ENCODE results near the gene BCR.

BCR gene

DNA sequence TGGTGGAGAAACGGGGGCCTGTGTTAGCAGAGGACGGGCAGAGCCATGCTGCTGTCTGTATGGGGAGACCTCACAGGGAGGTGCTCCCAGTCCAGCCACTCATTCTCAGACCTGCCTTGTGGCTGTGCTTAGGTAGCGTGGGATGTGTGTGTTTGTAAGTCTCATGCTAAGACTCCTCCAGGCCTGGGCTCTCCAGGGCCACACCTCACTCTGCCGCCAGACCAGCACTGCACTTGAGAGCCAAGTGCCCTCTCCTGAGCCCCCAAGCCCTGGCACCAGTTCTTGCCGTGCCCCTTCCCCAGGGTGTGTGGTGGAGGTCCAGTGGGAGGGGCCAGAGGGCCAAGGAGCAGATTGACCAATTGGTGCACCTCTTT, 108.8 kb downstream of the BCR start:
- Histone ChIP-seq H3K27me3 (ENCODE audit: control insufficient read depth, insufficient read depth, low read length, poor library complexity, severe bottlenecking) (no peaks in the 10 kb centered on the region), H3K36me3 (ENCODE audit: control insufficient read depth, insufficient read depth, low read length) (peaks cover 27% of the 10 kb centered on the region), H3K4me3 (ENCODE audit: insufficient read depth, low read depth, low read length) (no peak overlapping the region), H3K27ac (ENCODE audit: insufficient read depth, low read depth, low read length, poor library complexity, severe bottlenecking) (no peak overlapping the region), H3K4me1 (ENCODE audit: control insufficient read depth, insufficient read depth, low read length) (no peaks in the 10 kb centered on the region), H3K9me3 (ENCODE audit: control insufficient read depth, low read length) (no peaks in the 10 kb centered on the region)
- WGBS, 2 experiments = 94 to 95% methylated on average over 5 of the region's 5 CpGs

DNA sequence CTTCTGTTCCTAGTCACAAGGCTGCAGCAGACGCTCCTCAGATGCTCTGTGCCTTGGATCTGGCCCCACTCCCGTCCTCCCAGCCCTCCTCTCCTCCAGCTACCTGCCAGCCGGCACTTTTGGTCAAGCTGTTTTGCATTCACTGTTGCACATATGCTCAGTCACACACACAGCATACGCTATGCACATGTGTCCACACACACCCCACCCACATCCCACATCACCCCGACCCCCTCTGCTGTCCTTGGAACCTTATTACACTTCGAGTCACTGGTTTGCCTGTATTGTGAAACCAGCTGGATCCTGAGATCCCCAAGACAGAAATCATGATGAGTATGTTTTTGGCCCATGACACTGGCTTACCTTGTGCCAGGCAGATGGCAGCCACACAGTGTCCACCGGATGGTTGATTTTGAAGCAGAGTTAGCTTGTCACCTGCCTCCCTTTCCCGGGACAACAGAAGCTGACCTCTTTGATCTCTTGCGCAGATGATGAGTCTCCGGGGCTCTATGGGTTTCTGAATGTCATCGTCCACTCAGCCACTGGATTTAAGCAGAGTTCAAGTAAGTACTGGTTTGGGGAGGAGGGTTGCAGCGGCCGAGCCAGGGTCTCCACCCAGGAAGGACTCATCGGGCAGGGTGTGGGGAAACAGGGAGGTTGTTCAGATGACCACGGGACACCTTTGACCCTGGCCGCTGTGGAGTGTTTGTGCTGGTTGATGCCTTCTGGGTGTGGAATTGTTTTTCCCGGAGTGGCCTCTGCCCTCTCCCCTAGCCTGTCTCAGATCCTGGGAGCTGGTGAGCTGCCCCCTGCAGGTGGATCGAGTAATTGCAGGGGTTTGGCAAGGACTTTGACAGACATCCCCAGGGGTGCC, 109.8 kb downstream of the BCR start:
- H3K36me3 ChIP-seq (ENCODE audit: control insufficient read depth, insufficient read depth, low read length) = peaks cover 31% of the 10 kb centered on the region
- no peaks in the 10 kb centered on the region for H3K4me1 ChIP-seq (ENCODE audit: control insufficient read depth, insufficient read depth, low read length)
- H3K9me3 ChIP-seq (ENCODE audit: control insufficient read depth, low read length) = no peaks in the 10 kb centered on the region
- no peak overlapping the region for H3K27ac ChIP-seq (ENCODE audit: insufficient read depth, low read depth, low read length, poor library complexity, severe bottlenecking)
- no peaks in the 10 kb centered on the region for H3K27me3 ChIP-seq (ENCODE audit: control insufficient read depth, insufficient read depth, low read length, poor library complexity, severe bottlenecking)
- no peak overlapping the region for H3K4me3 ChIP-seq (ENCODE audit: insufficient read depth, low read depth, low read length)
- WGBS, 2 experiments = 83 to 84% methylated on average over 18 of the region's 18 CpGs

DNA sequence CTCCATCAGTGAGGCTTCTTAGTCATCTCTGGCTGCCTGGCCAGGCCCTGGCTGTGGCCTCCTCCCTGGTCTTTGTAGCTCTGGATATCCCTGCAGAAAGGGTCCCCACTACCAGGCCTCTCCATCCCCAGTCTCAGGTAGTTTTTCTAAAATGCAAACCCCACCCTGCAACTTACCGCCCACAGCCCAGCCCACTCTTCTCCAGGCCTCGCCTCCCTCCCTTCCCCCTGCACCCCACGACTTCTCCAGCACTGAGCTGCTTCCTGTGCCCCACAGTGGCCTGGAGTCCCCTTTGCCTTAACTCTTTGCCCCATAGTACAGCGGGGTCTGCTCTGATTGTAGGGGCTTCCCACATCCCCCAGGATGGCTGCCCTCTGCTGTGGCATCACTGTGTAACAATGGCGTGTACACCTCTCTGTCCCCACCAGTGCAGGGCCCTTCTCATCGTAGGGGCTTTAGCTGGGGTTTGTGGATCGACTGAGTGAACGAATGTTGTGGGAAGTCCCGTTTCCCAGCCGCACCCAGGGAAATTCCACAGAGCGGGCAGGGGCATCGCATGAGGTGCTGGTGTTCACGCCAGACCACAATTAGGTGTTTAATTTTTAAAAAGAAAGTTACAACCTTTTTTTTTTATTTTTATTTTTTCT, 111.6 kb downstream of the BCR start:
- H3K27me3 ChIP-seq (ENCODE audit: control insufficient read depth, insufficient read depth, low read length, poor library complexity, severe bottlenecking) = no peaks in the 10 kb centered on the region
- no peaks in the 10 kb centered on the region for H3K9me3 ChIP-seq (ENCODE audit: control insufficient read depth, low read length)
- H3K4me1 ChIP-seq (ENCODE audit: control insufficient read depth, insufficient read depth, low read length) = no peaks in the 10 kb centered on the region
- H3K36me3 ChIP-seq (ENCODE audit: control insufficient read depth, insufficient read depth, low read length) = peaks cover 35% of the 10 kb centered on the region
- no peak overlapping the region for H3K27ac ChIP-seq (ENCODE audit: insufficient read depth, low read depth, low read length, poor library complexity, severe bottlenecking)
- 95 to 97% methylated on average over 12 to 13 of the region's 13 CpGs for WGBS, 2 experiments
- H3K4me3 ChIP-seq (ENCODE audit: insufficient read depth, low read depth, low read length) = no peak overlapping the region

DNA sequence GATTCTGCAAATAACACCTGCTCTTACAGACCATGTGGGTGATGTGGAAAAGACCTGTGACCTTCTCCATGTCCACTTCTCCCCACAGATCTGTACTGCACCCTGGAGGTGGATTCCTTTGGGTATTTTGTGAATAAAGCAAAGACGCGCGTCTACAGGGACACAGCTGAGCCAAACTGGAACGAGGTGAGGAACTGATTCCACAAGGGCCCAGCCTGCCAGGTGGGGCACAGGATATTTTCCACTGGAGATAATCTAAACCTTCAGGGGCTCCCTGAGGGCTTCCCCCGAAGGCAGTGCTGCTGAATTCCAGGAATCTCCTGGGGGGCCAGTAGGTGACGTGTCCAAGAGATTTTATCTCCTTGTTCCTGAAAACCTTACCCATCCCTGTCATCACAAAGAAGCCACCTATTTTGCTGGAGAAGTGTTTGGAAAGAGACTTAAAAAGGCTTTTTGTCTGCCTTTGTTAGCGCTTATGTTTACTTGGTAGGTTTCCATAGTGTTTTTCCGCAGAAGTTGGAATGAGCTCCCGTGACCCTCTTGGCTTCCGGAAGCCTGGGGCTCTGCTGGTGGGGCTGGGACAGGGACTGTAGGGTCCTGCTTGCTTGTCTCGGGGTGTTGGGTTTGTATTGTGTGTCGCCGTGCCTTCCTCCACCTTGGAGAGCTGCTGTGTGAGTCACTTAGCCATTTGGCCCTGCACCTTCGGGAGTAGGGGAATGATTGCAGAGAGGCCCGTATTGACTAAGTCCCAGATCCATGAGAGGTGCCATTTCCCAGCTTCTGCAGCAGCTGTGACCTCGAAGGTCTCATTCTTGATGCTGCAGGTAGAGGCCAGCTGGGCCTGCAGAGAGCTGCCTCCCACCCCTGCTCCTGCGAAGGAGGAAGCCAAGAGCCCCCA, 112.4 kb downstream of the BCR start:
- 95 to 96% methylated on average over 17 of the region's 17 CpGs for WGBS, 2 experiments

DNA sequence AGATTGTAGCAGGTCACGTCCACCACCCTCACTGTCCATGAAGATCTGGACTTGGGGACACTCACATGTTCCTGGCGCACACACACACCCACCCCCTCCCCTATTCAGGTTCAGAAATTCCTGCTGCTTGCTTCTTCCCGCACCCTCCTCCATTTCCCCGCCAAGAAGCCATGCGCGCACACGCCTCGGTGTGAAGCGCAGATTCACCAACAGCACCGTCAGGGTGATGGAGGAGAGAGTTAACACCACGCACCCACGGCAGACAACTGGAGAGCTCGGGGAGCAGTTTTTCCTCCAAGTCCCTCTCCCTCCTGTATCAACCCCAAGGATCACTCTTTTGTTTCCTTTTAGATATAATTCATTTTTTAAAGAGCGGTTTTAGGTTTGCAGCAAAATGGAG, 113.4 kb downstream of the BCR start:
- H3K4me1 ChIP-seq (ENCODE audit: control insufficient read depth, insufficient read depth, low read length) = no peaks in the 10 kb centered on the region
- no peak overlapping the region for H3K4me3 ChIP-seq (ENCODE audit: insufficient read depth, low read depth, low read length)
- 95% methylated on average over 14 of the region's 14 CpGs for WGBS, 2 experiments
- no peaks in the 10 kb centered on the region for H3K9me3 ChIP-seq (ENCODE audit: control insufficient read depth, low read length)
- no peak overlapping the region for H3K27ac ChIP-seq (ENCODE audit: insufficient read depth, low read depth, low read length, poor library complexity, severe bottlenecking)
- no peaks in the 10 kb centered on the region for H3K27me3 ChIP-seq (ENCODE audit: control insufficient read depth, insufficient read depth, low read length, poor library complexity, severe bottlenecking)
- peaks cover 37% of the 10 kb centered on the region for H3K36me3 ChIP-seq (ENCODE audit: control insufficient read depth, insufficient read depth, low read length)

More for the DNA sequence above, 112.4 kb downstream of the BCR start:
- H3K27me3 ChIP-seq (ENCODE audit: control insufficient read depth, insufficient read depth, low read length, poor library complexity, severe bottlenecking) = no peaks in the 10 kb centered on the region
- H3K27ac ChIP-seq (ENCODE audit: insufficient read depth, low read depth, low read length, poor library complexity, severe bottlenecking) = no peak overlapping the region
- peaks cover 31% of the 10 kb centered on the region for H3K36me3 ChIP-seq (ENCODE audit: control insufficient read depth, insufficient read depth, low read length)
- no peak overlapping the region for H3K4me3 ChIP-seq (ENCODE audit: insufficient read depth, low read depth, low read length)
- H3K9me3 ChIP-seq (ENCODE audit: control insufficient read depth, low read length) = no peaks in the 10 kb centered on the region
- no peaks in the 10 kb centered on the region for H3K4me1 ChIP-seq (ENCODE audit: control insufficient read depth, insufficient read depth, low read length)

DNA sequence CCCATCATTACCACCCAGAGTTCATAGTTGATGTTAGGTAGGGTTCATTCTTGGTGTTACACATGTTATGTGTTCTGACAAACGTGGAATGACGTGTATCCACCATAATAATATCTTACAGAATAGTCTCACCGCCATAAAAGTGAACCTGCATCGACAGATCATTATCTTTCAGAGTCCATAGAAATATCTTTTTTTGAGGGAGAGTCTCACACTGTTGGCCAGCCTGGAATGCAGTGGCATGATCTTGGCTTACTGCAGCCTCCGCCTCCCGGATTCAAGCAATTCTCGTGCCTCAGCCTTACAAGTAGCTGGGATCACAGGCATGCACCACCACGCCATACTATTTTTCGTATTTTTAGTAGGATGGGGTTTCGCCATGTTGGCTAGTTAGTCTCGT, 113.9 kb downstream of the BCR start:
- Histone ChIP-seq H3K36me3 (ENCODE audit: control insufficient read depth, insufficient read depth, low read length) (peaks cover 35% of the 10 kb centered on the region), H3K9me3 (ENCODE audit: control insufficient read depth, low read length) (no peaks in the 10 kb centered on the region), H3K27me3 (ENCODE audit: control insufficient read depth, insufficient read depth, low read length, poor library complexity, severe bottlenecking) (no peaks in the 10 kb centered on the region), H3K27ac (ENCODE audit: insufficient read depth, low read depth, low read length, poor library complexity, severe bottlenecking) (no peak overlapping the region), H3K4me3 (ENCODE audit: insufficient read depth, low read depth, low read length) (no peak overlapping the region), H3K4me1 (ENCODE audit: control insufficient read depth, insufficient read depth, low read length) (no peaks in the 10 kb centered on the region)
- 94 to 96% methylated on average over 11 of the region's 11 CpGs for WGBS, 2 experiments

DNA sequence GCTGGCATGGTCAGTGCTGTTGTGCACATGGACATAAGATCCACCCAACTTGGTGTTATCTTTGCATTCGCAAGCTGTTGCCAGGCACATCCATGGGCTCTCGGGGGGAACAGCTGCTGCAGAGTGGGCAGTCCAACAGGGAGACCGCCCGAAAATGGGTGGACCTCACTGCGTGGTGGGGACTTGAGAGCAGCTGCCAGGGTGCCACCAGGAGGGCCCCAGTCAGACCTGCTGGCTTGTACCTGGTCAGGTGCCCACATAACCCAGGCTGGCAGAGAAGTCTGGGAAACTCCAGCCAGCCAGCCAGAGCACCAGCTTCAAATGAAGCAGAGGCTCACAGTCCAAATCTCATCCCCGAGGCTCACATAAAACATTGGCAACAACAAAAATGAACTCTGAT, 120.2 kb downstream of the BCR start:
- H3K27me3 ChIP-seq (ENCODE audit: control insufficient read depth, insufficient read depth, low read length, poor library complexity, severe bottlenecking) = no peaks in the 10 kb centered on the region
- H3K4me1 ChIP-seq (ENCODE audit: control insufficient read depth, insufficient read depth, low read length) = no peaks in the 10 kb centered on the region
- no peaks in the 10 kb centered on the region for H3K9me3 ChIP-seq (ENCODE audit: control insufficient read depth, low read length)
- no peak overlapping the region for H3K27ac ChIP-seq (ENCODE audit: insufficient read depth, low read depth, low read length, poor library complexity, severe bottlenecking)
- no peak overlapping the region for H3K4me3 ChIP-seq (ENCODE audit: insufficient read depth, low read depth, low read length)
- peaks cover 20% of the 10 kb centered on the region for H3K36me3 ChIP-seq (ENCODE audit: control insufficient read depth, insufficient read depth, low read length)
- 97% methylated on average over 6 of the region's 6 CpGs for WGBS, 2 experiments

DNA sequence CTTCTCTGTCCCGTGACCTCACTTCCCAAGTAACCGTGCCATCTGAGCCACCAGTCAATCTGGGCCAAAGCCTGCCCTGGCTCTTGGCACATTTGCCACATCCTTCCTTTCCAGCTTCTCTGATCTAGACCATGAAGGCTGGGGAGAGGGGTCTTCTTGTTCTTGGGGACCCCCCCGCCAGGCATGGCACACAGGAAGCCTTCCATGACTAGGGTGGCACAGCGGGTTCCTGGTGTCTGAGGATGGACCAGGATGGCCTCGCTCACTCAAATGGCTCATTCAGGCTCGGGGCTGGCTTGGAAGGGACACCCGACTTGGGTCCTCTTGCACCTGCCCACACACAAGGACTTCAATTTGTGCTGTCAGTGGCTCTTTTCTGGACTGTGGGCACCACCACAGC, 121.3 kb downstream of the BCR start:
- no peak overlapping the region for H3K4me3 ChIP-seq (ENCODE audit: insufficient read depth, low read depth, low read length)
- no peak overlapping the region for H3K27ac ChIP-seq (ENCODE audit: insufficient read depth, low read depth, low read length, poor library complexity, severe bottlenecking)
- H3K9me3 ChIP-seq (ENCODE audit: control insufficient read depth, low read length) = no peaks in the 10 kb centered on the region
- H3K27me3 ChIP-seq (ENCODE audit: control insufficient read depth, insufficient read depth, low read length, poor library complexity, severe bottlenecking) = no peaks in the 10 kb centered on the region
- peaks cover 16% of the 10 kb centered on the region for H3K36me3 ChIP-seq (ENCODE audit: control insufficient read depth, insufficient read depth, low read length)
- no peaks in the 10 kb centered on the region for H3K4me1 ChIP-seq (ENCODE audit: control insufficient read depth, insufficient read depth, low read length)
- 95 to 97% methylated on average over 7 of the region's 7 CpGs for WGBS, 2 experiments

DNA sequence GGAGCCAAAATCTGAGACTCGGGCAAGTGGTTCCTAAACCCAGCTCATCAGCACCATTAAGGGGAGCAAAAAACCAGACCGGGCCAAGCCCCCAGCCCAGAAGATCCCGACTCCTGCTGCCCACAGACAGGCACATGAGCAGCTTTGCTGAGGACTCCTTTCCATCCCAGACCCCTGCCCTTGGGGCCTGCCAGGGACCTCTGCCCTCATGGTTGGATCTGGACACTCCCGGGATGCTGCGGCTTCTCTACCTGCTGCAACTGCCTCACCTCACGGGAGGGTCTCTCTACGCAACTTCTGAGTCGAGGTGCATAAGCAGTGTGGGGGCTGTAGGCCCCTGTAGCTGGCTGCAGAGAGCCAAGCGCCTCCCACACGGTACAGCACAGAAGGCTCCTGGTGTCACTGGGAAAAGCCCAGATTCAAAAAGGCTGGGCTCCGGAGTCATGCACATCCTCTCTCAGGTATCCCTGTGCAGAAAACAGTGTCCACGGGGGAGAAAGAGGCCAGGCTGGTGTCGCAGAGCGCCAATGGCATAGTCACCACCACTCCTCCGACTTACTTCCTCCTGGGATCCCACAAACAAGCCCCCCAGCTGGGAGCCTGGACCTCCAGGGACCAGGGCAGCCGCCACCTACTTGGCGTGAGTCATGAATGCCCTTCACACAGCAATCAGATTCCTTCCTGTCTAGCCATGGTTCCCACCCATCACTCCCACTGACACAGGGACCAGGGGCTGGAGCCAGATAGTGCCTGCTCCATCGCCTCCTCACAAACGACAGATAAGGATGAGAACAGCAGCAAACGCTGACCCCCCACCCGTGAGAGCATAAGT, 122.1 kb downstream of the BCR start:
- no peaks in the 10 kb centered on the region for H3K27me3 ChIP-seq (ENCODE audit: control insufficient read depth, insufficient read depth, low read length, poor library complexity, severe bottlenecking)
- H3K4me1 ChIP-seq (ENCODE audit: control insufficient read depth, insufficient read depth, low read length) = no peaks in the 10 kb centered on the region
- no peak overlapping the region for H3K27ac ChIP-seq (ENCODE audit: insufficient read depth, low read depth, low read length, poor library complexity, severe bottlenecking)
- no peaks in the 10 kb centered on the region for H3K9me3 ChIP-seq (ENCODE audit: control insufficient read depth, low read length)
- 90 to 91% methylated on average over 21 of the region's 21 CpGs for WGBS, 2 experiments
- no peak overlapping the region for H3K4me3 ChIP-seq (ENCODE audit: insufficient read depth, low read depth, low read length)
- H3K36me3 ChIP-seq (ENCODE audit: control insufficient read depth, insufficient read depth, low read length) = peaks cover 16% of the 10 kb centered on the region

Data from ectodermal cell (in vitro differentiated cells).